HG03095 (cell line): ENCODE measurements around the gene MYO1G.

Experiments used
- ATAC-seq: cut with Tn5 transposase; IDR thresholded peaks from one replicate; pipeline ENCODE4 v1.9.1; 2021; ENCODE audit warnings: moderate library complexity; ENCODE audit not compliant: unreplicated experiment

MYO1G gene

GRCh38 chr7:44981035-44981706 is 2.4 kb upstream of the MYO1G start:
- no peak for ATAC-seq

- ATAC-seq, result peak; percentile 44
These were observed 1.7 kb upstream of the MYO1G start for GRCh38 chr7:44980393-44981034.

- ATAC-seq, result no peak
These were observed 922 bp upstream of the MYO1G start for GRCh38 chr7:44979481-44980392.

- no peak for ATAC-seq
These were observed 868 bp downstream of the MYO1G start for GRCh38 chr7:44977959-44978335.

- no peak for ATAC-seq
These were observed 1.4 kb downstream of the MYO1G start for GRCh38 chr7:44977304-44977958.

GRCh38 chr7:44976746-44977196 is 2.0 kb downstream of the MYO1G start:
- ATAC-seq, result no peak

- ATAC-seq, result no peak
These were observed 2.6 kb downstream of the MYO1G start for GRCh38 chr7:44976040-44976745.

GRCh38 chr7:44975331-44976039 is 3.3 kb downstream of the MYO1G start:
- ATAC-seq, result no peak

GRCh38 chr7:44974549-44974948 is 4.3 kb downstream of the MYO1G start:
- no peak for ATAC-seq

- no peak for ATAC-seq
These were observed 5.0 kb downstream of the MYO1G start for GRCh38 chr7:44973610-44974401.

- ATAC-seq, result no peak
These were observed 6.3 kb downstream of the MYO1G start for GRCh38 chr7:44972562-44972961.

GRCh38 chr7:44971902-44972441 is 6.8 kb downstream of the MYO1G start:
- ATAC-seq, result no peak

GRCh38 chr7:44971188-44971901 is 7.5 kb downstream of the MYO1G start:
- ATAC-seq, result no peak

GRCh38 chr7:44970523-44971051 is 8.2 kb downstream of the MYO1G start:
- no peak for ATAC-seq

- ATAC-seq, result no peak
These were observed 8.9 kb downstream of the MYO1G start for GRCh38 chr7:44969701-44970522.

GRCh38 chr7:44969049-44969700 is 9.6 kb downstream of the MYO1G start:
- no peak for ATAC-seq
